H9 (cell line): Measurements from ENCODE around the gene MMP23B. TPM values are rescaled to one million over a fixed set of nuclear protein-coding genes. Genes with fewer than 3 reads are reported as not detected.

Experiments used
- DNase-seq: peaks from one replicate; pipeline ENCODE4 v3.0.0-alpha.2; 2017
- H2AFZ ChIP-seq: one replicate; pipeline ENCODE4 v1.6.1; 2013; ENCODE audit warnings: mild to moderate bottlenecking, low read length, control low read depth, moderate library complexity
- H2AK5ac ChIP-seq: 2 replicates; pipeline ENCODE4 v1.6.1; 2013; ENCODE audit warnings: low read length, control low read depth, mixed read lengths; ENCODE audit not compliant: insufficient read length
- H2BK120ac ChIP-seq: one replicate; pipeline ENCODE4 v1.6.1; 2013; ENCODE audit warnings: low read depth, mild to moderate bottlenecking, low read length, control low read depth, inconsistent platforms; ENCODE audit not compliant: poor library complexity, severe bottlenecking
- H2BK12ac ChIP-seq: 2 replicates; pipeline ENCODE4 v1.6.1; 2013; ENCODE audit warnings: low read length, control low read depth, mixed read lengths, low read depth; ENCODE audit not compliant: insufficient read length
- H2BK15ac ChIP-seq: 2 replicates; pipeline ENCODE4 v1.6.1; 2013; ENCODE audit warnings: low read depth, low read length, control low read depth
- H2BK20ac ChIP-seq: one replicate; pipeline ENCODE4 v1.6.1; 2013; ENCODE audit warnings: low read depth, mild to moderate bottlenecking, low read length, control low read depth, inconsistent platforms; ENCODE audit not compliant: poor library complexity, severe bottlenecking
- H2BK5ac ChIP-seq: 2 replicates; pipeline ENCODE4 v1.6.1; 2013; ENCODE audit warnings: low read length, control low read depth, mixed read lengths; ENCODE audit not compliant: insufficient read length
- H3K14ac ChIP-seq: 2 replicates; pipeline ENCODE4 v1.6.1; 2013; ENCODE audit warnings: low read length, control low read depth; ENCODE audit not compliant: insufficient read depth
- H3K18ac ChIP-seq: 2 replicates; pipeline ENCODE4 v1.6.1; 2013; ENCODE audit warnings: low read depth, mild to moderate bottlenecking, mixed read lengths, low read length, control low read depth; ENCODE audit not compliant: insufficient read length
- H3K23ac ChIP-seq: 2 replicates; pipeline ENCODE4 v1.6.1; 2013; ENCODE audit warnings: low read length, control low read depth, mixed read lengths, low read depth; ENCODE audit not compliant: insufficient read length
- H3K23me2 ChIP-seq: 2 replicates; pipeline ENCODE4 v1.6.1; 2013; ENCODE audit warnings: low read depth, mild to moderate bottlenecking, mixed read lengths, low read length, control low read depth; ENCODE audit not compliant: insufficient read length, poor library complexity, severe bottlenecking
- H3K27ac ChIP-seq: 2 replicates; pipeline ENCODE4 v1.5.1; 2013; ENCODE audit warnings: low read length, control low read depth, mixed read lengths, low read depth; ENCODE audit not compliant: insufficient read length
- H3K27me3 ChIP-seq: 2 replicates; pipeline ENCODE4 v1.6.1; 2013; ENCODE audit warnings: low read length, control low read depth, inconsistent platforms; ENCODE audit not compliant: insufficient read depth
- H3K4ac ChIP-seq: 2 replicates; pipeline ENCODE4 v1.6.1; 2013; ENCODE audit warnings: low read depth, mild to moderate bottlenecking, control low read depth, inconsistent platforms, low read length, moderate library complexity
- H3K4me1 ChIP-seq: 2 replicates; pipeline ENCODE4 v1.6.1; 2013; ENCODE audit warnings: low read length, control low read depth, inconsistent platforms; ENCODE audit not compliant: insufficient read depth
- H3K4me2 ChIP-seq: 2 replicates; pipeline ENCODE4 v1.6.1; 2013; ENCODE audit warnings: low read length, control low read depth, mixed read lengths; ENCODE audit not compliant: insufficient read length, insufficient read depth
- H3K56ac ChIP-seq: 2 replicates; pipeline ENCODE4 v1.6.1; 2013; ENCODE audit warnings: low read depth, mild to moderate bottlenecking, mixed read lengths, low read length, control low read depth; ENCODE audit not compliant: insufficient read length
- H3K79me1 ChIP-seq: 2 replicates; pipeline ENCODE4 v1.6.1; 2013; ENCODE audit warnings: low read depth, mild to moderate bottlenecking, moderate library complexity, low read length, control low read depth, inconsistent platforms; ENCODE audit not compliant: insufficient read depth, poor library complexity, severe bottlenecking
- H3K79me2 ChIP-seq: 2 replicates; pipeline ENCODE4 v1.6.1; 2013; ENCODE audit warnings: low read length, control low read depth, inconsistent platforms; ENCODE audit not compliant: insufficient read depth
- H3K9ac ChIP-seq: 2 replicates; pipeline ENCODE4 v1.6.1; 2013; ENCODE audit warnings: low read length, control low read depth, mixed read lengths; ENCODE audit not compliant: insufficient read length; ENCODE audit errors: extremely low read depth
- H3K9me3 ChIP-seq: one replicate; pipeline ENCODE4 v1.6.1; 2013; ENCODE audit warnings: low read depth, low read length, inconsistent platforms; ENCODE audit not compliant: control insufficient read depth
- H3T11ph ChIP-seq: one replicate; pipeline ENCODE4 v1.6.1; 2013; ENCODE audit warnings: mild to moderate bottlenecking, low read length, control low read depth, inconsistent platforms
- H4K20me1 ChIP-seq: one replicate; pipeline ENCODE4 v1.6.1; 2013; ENCODE audit not compliant: control insufficient read depth, insufficient read length, insufficient read depth
- H4K5ac ChIP-seq: 2 replicates; pipeline ENCODE4 v1.6.1; 2013; ENCODE audit warnings: low read depth, mild to moderate bottlenecking, mixed read lengths, low read length, control low read depth; ENCODE audit not compliant: insufficient read length
- H4K8ac ChIP-seq: replicated peaks from 2 replicates; pipeline ENCODE4 v1.6.1; 2013; ENCODE audit warnings: low read length, control low read depth, mixed read lengths, low read depth; ENCODE audit not compliant: insufficient read length
- H4K91ac ChIP-seq: 2 replicates; pipeline ENCODE4 v1.6.1; 2013; ENCODE audit warnings: low read depth, mild to moderate bottlenecking, moderate library complexity, mixed read lengths, low read length, control low read depth; ENCODE audit not compliant: insufficient read length
- H3K27ac Mint-ChIP-seq, 3 experiments: 2 replicates in 2 of 3; 3 replicates in 1 of 3; pipeline ENCODE4 v1.8.0; 2020 to 2021; ENCODE audit warnings: mixed read lengths in 3 of 3, mild to moderate bottlenecking in 1 of 3, moderate library complexity in 1 of 3
- H3K27me3 Mint-ChIP-seq: 2 replicates; pipeline ENCODE4 v1.8.0; 2021; ENCODE audit warnings: low read depth, mild to moderate bottlenecking, moderate library complexity, mixed read lengths
- H3K36me3 Mint-ChIP-seq, 3 experiments: 2 replicates in 2 of 3; 3 replicates in 1 of 3; pipeline ENCODE4 v1.8.0; 2020 to 2021; ENCODE audit warnings: low read depth in 3 of 3, mixed read lengths in 3 of 3; ENCODE audit not compliant: insufficient read depth in 1 of 3
- H3K4me1 Mint-ChIP-seq, 2 experiments: 2 replicates each; pipeline ENCODE4 v1.8.0; 2020; ENCODE audit warnings: mixed read lengths in 2 of 2
- H3K4me3 Mint-ChIP-seq, 2 experiments: 2 replicates in 1 of 2; 3 replicates in 1 of 2; pipeline ENCODE4 v1.8.0; 2020 to 2021; ENCODE audit warnings: mild to moderate bottlenecking in 2 of 2, mixed read lengths in 2 of 2, moderate library complexity in 1 of 2
- H3K9me3 Mint-ChIP-seq, 2 experiments: 2 replicates in 1 of 2; 3 replicates in 1 of 2; pipeline ENCODE4 v1.8.0; 2020; ENCODE audit warnings: mild to moderate bottlenecking in 2 of 2, mixed read lengths in 2 of 2, moderate library complexity in 1 of 2
- WGBS: extraction: QIAGEN DNeasy Blood & Tissue Kit; methylation state at CpG from one replicate; pipeline ENCODE4 v1.1.7; 2013; ENCODE audit warnings: missing lambda C conversion rate, low lambda C conversion rate, mixed read lengths; ENCODE audit not compliant: insufficient read length; ENCODE audit errors: extremely low coverage; 5-methylcytosine and 5-hydroxymethylcytosine counted together
- total RNA-seq: library from RNA; stranded (reverse); gene quantifications from 2 replicates; pipeline ENCODE4 v1.2.1, GENCODE V29; 2021
- TF ChIP-seq, protein P1 (sequence below): fragments of 200-600 bp; sonication (generic); conservative IDR thresholded peaks from 3 replicates; pipeline ENCODE4 v1.8.0; 2021; ENCODE audit warnings: antibody characterized with exemption, mild to moderate bottlenecking

MMP23B gene
- total RNA-seq, 1 experiment from 2014 or later = 12.5 TPM

DNA sequence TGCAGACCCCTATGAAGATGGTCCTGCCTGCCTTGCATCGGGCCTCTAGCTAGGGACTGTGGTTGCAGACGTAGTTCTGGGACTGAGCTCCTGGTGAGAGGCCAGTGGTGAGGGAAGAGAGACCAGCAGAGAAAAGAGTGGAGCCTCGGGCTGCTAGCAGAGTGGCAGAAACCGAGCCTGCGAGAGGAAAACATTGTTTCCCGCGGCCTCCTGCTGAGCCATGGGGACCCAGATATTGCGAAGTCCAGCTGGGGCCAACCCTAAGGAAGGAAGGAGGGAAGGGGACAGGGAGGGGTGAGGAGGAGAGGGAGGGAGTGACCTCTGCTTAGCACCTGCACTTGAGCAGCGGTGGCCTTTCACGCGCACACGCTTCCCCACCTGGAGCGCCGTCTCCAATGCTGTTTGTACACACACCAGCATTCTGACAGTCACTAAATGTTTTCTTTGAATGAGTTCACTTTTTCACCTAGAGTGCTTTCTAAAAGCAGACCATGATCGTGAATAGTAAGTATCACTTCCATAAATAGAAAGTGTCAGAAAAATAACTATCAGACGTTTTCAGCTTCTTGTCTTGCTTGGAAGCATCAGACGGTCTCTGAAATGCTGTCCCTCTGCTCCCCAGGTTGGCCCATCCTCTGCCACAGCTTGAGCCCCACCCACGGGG, 29.5 kb upstream of the MMP23B start:
- H3K27me3 Mint-ChIP-seq = peaks cover 61% of the 10 kb centered on the region
- H3K4ac ChIP-seq = no peak overlapping the region
- H2AK5ac ChIP-seq = no peak overlapping the region
- peak overlapping the region in 1 of 3 experiments; percentile 32; a peak in 1 of 7 replicates for H3K27ac Mint-ChIP-seq
- H3K23me2 ChIP-seq = peaks cover 8% of the 10 kb centered on the region
- no peaks in the 10 kb centered on the region for H3K4me1 ChIP-seq
- H3K36me3 Mint-ChIP-seq = no peaks in the 10 kb centered on the region
- no peak overlapping the region for H2BK5ac ChIP-seq
- no peak overlapping the region for H3K14ac ChIP-seq
- H4K8ac ChIP-seq = no peak overlapping the region
- no peak overlapping the region for H3K4me2 ChIP-seq
- H3K18ac ChIP-seq = no peak overlapping the region
- no peak overlapping the region for H2BK20ac ChIP-seq
- H2BK15ac ChIP-seq = no peak overlapping the region
- no peak overlapping the region for H2BK12ac ChIP-seq
- no CpG with 5 or more reads among the region's 18 CpGs for WGBS
- no peaks in the 10 kb centered on the region for H3K79me1 ChIP-seq
- H3K23ac ChIP-seq = no peak overlapping the region
- no peak overlapping the region for H2BK120ac ChIP-seq
- H3K9ac ChIP-seq = no peak overlapping the region
- no peak for DNase-seq
- no peak overlapping the region for H4K91ac ChIP-seq
- H4K20me1 ChIP-seq = no peaks in the 10 kb centered on the region
- no peak overlapping the region for H2AFZ ChIP-seq
- no peak overlapping the region for H3K27ac ChIP-seq
- TF ChIP-seq, protein P1, sequence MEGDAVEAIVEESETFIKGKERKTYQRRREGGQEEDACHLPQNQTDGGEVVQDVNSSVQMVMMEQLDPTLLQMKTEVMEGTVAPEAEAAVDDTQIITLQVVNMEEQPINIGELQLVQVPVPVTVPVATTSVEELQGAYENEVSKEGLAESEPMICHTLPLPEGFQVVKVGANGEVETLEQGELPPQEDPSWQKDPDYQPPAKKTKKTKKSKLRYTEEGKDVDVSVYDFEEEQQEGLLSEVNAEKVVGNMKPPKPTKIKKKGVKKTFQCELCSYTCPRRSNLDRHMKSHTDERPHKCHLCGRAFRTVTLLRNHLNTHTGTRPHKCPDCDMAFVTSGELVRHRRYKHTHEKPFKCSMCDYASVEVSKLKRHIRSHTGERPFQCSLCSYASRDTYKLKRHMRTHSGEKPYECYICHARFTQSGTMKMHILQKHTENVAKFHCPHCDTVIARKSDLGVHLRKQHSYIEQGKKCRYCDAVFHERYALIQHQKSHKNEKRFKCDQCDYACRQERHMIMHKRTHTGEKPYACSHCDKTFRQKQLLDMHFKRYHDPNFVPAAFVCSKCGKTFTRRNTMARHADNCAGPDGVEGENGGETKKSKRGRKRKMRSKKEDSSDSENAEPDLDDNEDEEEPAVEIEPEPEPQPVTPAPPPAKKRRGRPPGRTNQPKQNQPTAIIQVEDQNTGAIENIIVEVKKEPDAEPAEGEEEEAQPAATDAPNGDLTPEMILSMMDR = no peak
- H3T11ph ChIP-seq = no peak overlapping the region
- H3K9me3 ChIP-seq = no peaks in the 10 kb centered on the region
- no peak overlapping the region for H3K56ac ChIP-seq
- no peak overlapping the region for H3K4me3 Mint-ChIP-seq
- no peaks in the 10 kb centered on the region for H3K9me3 Mint-ChIP-seq
- peaks cover 4 to 12% of the 10 kb centered on the region in 2 experiments for H3K4me1 Mint-ChIP-seq
- no peaks in the 10 kb centered on the region; the same call in 1 of the 2 replicates for H3K27me3 ChIP-seq
- H3K79me2 ChIP-seq = no peaks in the 10 kb centered on the region
- H4K5ac ChIP-seq = no peak overlapping the region
